Measurements from ENCODE around the gene IPPK.
"Not testable (repeated sequence)": the region's sequence is repeated elsewhere in the genome, so short reads cannot be mapped to it uniquely, and the experiment has no call there.

The IPPK gene

GRCh38 chr9:92595930-92596329, 74.0 kb downstream of the IPPK start:
- DNase-seq (ENCODE audit: low read depth in 3 of 3), result no peak

GRCh38 chr9:92595075-92595474, 74.9 kb downstream of the IPPK start:
- DNase-seq (ENCODE audit: low read depth in 3 of 3), result not testable (repeated sequence)

- no peak for DNase-seq (ENCODE audit: low read depth in 3 of 3)
Measured at GRCh38 chr9:92592946-92593861, 76.7 kb downstream of the IPPK start.

- no peak for DNase-seq (ENCODE audit: low read depth in 3 of 3)
Measured at GRCh38 chr9:92592537-92592936, 77.4 kb downstream of the IPPK start.

GRCh38 chr9:92590377-92590776, 79.6 kb downstream of the IPPK start:
- no peak for DNase-seq (ENCODE audit: low read depth in 3 of 3)

GRCh38 chr9:92589923-92590322, 80.0 kb downstream of the IPPK start:
- DNase-seq (ENCODE audit: low read depth in 3 of 3), result no peak

GRCh38 chr9:92576175-92576574, 93.8 kb downstream of the IPPK start:
- DNase-seq (ENCODE audit: low read depth in 3 of 3), result no peak

- not testable (repeated sequence) for DNase-seq (ENCODE audit: low read depth in 3 of 3)
Measured at GRCh38 chr9:92573612-92574011, 96.3 kb downstream of the IPPK start.

GRCh38 chr9:92571871-92572270, 98.1 kb downstream of the IPPK start:
- DNase-seq (ENCODE audit: low read depth in 3 of 3), result not testable (repeated sequence)

- no peak for DNase-seq (ENCODE audit: low read depth in 3 of 3)
Measured at GRCh38 chr9:92564982-92565381, 104.9 kb downstream of the IPPK start.

- no peak for DNase-seq (ENCODE audit: low read depth in 3 of 3)
Measured at GRCh38 chr9:92564504-92564903, 105.4 kb downstream of the IPPK start.
